Activated CD8-positive, alpha-beta T cell treated with anti-CD3 and anti-CD28 coated beads for 36 hours (primary cell): ENCODE data around the gene ZMYND8. TPM values are rescaled to one million over a fixed set of nuclear protein-coding genes. Genes with fewer than 3 reads are reported as not detected.
"Not testable (repeated sequence)": the region's sequence is repeated elsewhere in the genome, so short reads cannot be mapped to it uniquely, and the experiment has no call there.

Experiments used
- ATAC-seq: fragments of 200-7000 bp; cut with Tn5 transposase; one replicate; pipeline ENCODE4 v1.10.0; 2021; ENCODE audit warnings: mild to moderate bottlenecking, moderate library complexity
- CTCF ChIA-PET: fragments of 350-600 bp; sonication (Branson Sonifier 250); formaldehyde crosslinking; loops from one replicate; lab custom pipeline; 2021; ENCODE audit warnings: antibody characterized with exemption; lab: Charles Lee
- POLR2A ChIA-PET: fragments of 350-600 bp; sonication (Branson Sonifier 250); formaldehyde crosslinking; loops from one replicate; lab custom pipeline; 2021; ENCODE audit warnings: antibody characterized with exemption; lab: Charles Lee
- DNase-seq: peaks from one replicate; pipeline ENCODE4 v3.0.0-alpha.2; 2020
- H3K27ac Mint-ChIP-seq: one replicate; pipeline ENCODE4 v1.8.0; 2021; ENCODE audit warnings: mild to moderate bottlenecking, mixed read lengths
- H3K27me3 Mint-ChIP-seq: one replicate; pipeline ENCODE4 v1.8.0; 2021; ENCODE audit warnings: mixed read lengths
- H3K36me3 Mint-ChIP-seq: one replicate; pipeline ENCODE4 v1.8.0; 2021; ENCODE audit warnings: low read depth, mixed read lengths
- H3K4me1 Mint-ChIP-seq: one replicate; pipeline ENCODE4 v1.8.0; 2021; ENCODE audit warnings: low read depth, mixed read lengths
- H3K4me3 Mint-ChIP-seq: one replicate; pipeline ENCODE4 v1.8.0; 2021; ENCODE audit warnings: mild to moderate bottlenecking, moderate library complexity, mixed read lengths
- H3K9me3 Mint-ChIP-seq: one replicate; pipeline ENCODE4 v1.8.0; 2021; ENCODE audit warnings: mixed read lengths
- CTCF ChIP-seq: fragments of 200-600 bp; IDR thresholded peaks from one replicate; pipeline ENCODE4 v1.8.0; 2022; ENCODE audit warnings: antibody characterized with exemption, mild to moderate bottlenecking
- intact Hi-C: fragments of 100-400 bp; cut with micrococcal nuclease; formaldehyde crosslinking; loops from one replicate; pipeline ENCODE4 v1.10.0; 2022
- total RNA-seq, 2 experiments: library from RNA; stranded (reverse); gene quantifications; one replicate each; pipeline ENCODE4 v1.2.3, GENCODE V29; 2021

Gene ZMYND8
- total RNA-seq, 2 experiments from 2014 or later: 31.9 to 33.4 TPM

DNA sequence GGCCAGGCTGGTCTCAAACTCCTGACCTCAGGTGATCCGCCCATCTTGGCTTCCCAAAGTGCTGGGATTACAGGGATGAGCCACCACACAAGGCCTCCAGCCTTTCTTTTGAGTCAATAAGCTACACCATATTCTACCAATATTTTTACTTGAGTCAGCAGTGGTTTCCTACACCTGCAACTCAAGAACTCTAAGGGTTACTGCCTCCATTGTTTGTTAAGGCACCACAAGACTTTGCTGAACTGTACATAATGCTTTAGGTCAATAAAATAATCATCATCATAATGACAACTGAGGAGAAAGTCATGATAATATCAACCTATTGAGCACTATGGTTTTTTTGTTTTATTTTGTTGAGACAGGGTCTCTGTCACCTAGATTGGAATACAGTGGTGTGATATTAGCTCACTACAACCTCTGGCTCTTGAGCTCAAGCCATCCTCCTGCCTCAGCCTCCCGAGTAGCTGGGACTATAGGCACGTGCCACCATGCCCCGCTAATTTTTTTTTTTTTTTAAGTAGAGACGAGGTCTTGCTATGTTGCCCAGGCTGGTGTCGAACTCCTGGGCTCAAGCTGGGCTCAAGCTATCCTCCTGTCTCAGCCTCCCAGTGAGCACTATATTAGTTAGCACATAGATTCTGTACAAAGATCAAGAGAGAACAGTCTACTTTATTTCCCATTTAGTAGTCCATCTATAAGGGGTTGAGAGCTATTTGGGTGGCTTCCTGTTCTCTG lies 34.9 kb upstream of the ZMYND8 start:
- ATAC-seq (peak; percentile 10), DNase-seq (no peak)
- Mint-ChIP-seq H3K4me3 (no peak overlapping the region), H3K9me3 (peaks cover 10% of the 10 kb centered on the region), H3K36me3 (no peaks in the 10 kb centered on the region), H3K27me3 (no peaks in the 10 kb centered on the region), H3K4me1 (peaks cover 17% of the 10 kb centered on the region), H3K27ac (peak overlapping the region; percentile 65)
- no peak for TF ChIP-seq CTCF
- intact Hi-C loops: no loop called here
- POLR2A ChIA-PET: interaction anchor here (1.1 kb wide), 1 partner anchor 30 kb away, joined by 4 read pairs; no protein-coding TSS in a partner anchor
- CTCF ChIA-PET: interaction anchor here (0.6 to 9.4 kb wide), 7 partner anchors 8 to 272 kb away, joined by 3 to 60 read pairs (median 3); no protein-coding TSS in a partner anchor

DNA sequence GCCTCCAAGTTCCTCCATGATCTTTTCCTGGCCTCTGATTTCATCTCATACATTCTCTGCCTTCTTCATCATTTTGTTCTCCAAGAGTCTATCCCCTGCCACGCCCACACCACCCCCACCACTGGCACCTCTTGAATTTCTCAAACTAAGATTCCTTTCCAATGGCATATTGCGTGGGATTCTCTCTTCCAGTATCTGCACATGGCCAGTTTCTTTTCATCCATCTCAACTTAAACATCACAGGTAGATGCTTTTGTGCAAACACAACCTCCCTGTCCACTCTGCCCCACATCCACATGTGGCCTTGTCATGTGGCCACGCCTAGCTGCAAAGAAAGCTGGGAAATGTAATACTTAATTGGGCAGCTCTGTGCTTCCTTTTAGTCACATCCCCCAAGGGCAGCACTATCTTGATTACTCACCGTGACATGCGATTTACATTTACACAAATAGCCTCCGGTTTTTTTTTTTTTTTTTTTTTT lies 33.4 kb upstream of the ZMYND8 start:
- intact Hi-C loops: no loop called here
- Mint-ChIP-seq H3K27me3 (no peaks in the 10 kb centered on the region), H3K27ac (no peak overlapping the region), H3K4me3 (no peak overlapping the region), H3K4me1 (peaks cover 17% of the 10 kb centered on the region), H3K9me3 (peaks cover 10% of the 10 kb centered on the region), H3K36me3 (no peaks in the 10 kb centered on the region)
- DNase-seq (no peak), ATAC-seq (no peak)
- CTCF ChIA-PET: interaction anchor here (0.6 kb wide), 1 partner anchor 113 kb away, joined by 3 read pairs; no protein-coding TSS in a partner anchor
- no peak for TF ChIP-seq CTCF
- POLR2A ChIA-PET: no interaction called here

GRCh38 chr20:47385968-47386367 lies 29.5 kb upstream of the ZMYND8 start:
- H3K27me3 Mint-ChIP-seq, ATAC-seq, DNase-seq, H3K27ac Mint-ChIP-seq, H3K4me3 Mint-ChIP-seq, H3K9me3 Mint-ChIP-seq, intact Hi-C loops, H3K36me3 Mint-ChIP-seq: not testable (repeated sequence)
- ChIA-PET CTCF (interaction anchor here (6.8 to 11.3 kb wide), 2 partner anchors 32 to 109 kb away, joined by 151 to 620 read pairs; partner anchors contain the start of gene ZMYND8), POLR2A (interaction anchor here (4.4 kb wide), 1 partner anchor 113 kb away, joined by 51 read pairs; no protein-coding TSS in a partner anchor)
- peaks cover 21% of the 10 kb centered on the region for H3K4me1 Mint-ChIP-seq

DNA sequence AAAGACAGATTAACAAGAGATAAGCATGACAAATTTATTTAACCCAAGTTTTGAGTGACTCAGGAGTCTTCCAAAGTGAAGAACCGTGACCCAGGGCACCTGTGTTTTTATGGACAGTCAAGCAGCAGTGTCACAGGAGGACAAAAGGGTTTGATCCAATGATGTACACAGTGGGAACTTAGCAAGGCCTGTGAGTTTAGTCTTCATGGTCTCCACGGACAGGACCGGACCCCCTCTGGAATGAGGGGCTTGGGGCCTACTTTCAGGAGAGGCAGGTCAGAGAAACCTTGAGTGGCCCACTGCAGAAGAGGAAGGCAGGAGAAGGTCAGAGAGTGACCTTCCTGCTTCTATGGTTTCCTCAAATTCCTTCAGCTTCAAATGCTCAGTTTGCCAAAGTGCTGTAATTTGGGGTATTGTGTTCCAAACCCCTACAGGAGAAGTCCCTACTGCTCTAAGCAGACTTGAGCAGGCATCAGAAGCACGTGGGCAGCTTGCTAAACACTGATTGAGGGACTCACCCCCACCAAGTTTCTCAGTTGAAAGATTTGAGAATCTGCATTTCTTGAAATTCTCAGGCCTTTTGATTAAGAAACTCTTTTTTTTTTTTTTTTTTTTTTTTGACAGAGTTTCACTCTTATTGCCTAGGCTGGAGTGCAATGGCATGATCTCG lies 26.4 kb upstream of the ZMYND8 start:
- ChIA-PET CTCF (interaction anchor here (0.9 to 11.3 kb wide), 48 partner anchors 10 to 237 kb away, joined by 3 to 620 read pairs (median 10); partner anchors contain the start of genes NCOA3 and ZMYND8), POLR2A (interaction anchor here (1.1 to 4.4 kb wide), 3 partner anchors 48 to 129 kb away, joined by 3 to 51 read pairs (median 3); no protein-coding TSS in a partner anchor)
- Mint-ChIP-seq H3K4me1 (peaks cover 27% of the 10 kb centered on the region), H3K27me3 (no peaks in the 10 kb centered on the region), H3K9me3 (no peaks in the 10 kb centered on the region), H3K36me3 (no peaks in the 10 kb centered on the region), H3K4me3 (no peak overlapping the region), H3K27ac (no peak overlapping the region)
- ATAC-seq: no peak
- intact Hi-C loops: loop anchor here (5.0 kb wide), 1 partner anchor 186 kb away; no protein-coding TSS in a partner anchor
- peak; percentile 24 for DNase-seq
- TF ChIP-seq CTCF: no peak

- H3K27ac Mint-ChIP-seq: peak overlapping the region; percentile 72
- POLR2A ChIA-PET: interaction anchor here (1.0 to 2.1 kb wide), 2 partner anchors 24 to 178 kb away, joined by 3 to 7 read pairs; partner anchors contain the start of gene ZMYND8
- intact Hi-C loops: loop anchor here (5.0 kb wide), 1 partner anchor 183 kb away; no protein-coding TSS in a partner anchor
Measured at GRCh38 chr20:47380481-47380880, 24.0 kb upstream of the ZMYND8 start.

More at GRCh38 chr20:47380481-47380880, 24.0 kb upstream of the ZMYND8 start:
- CTCF ChIA-PET: interaction anchor here (1.5 to 11.3 kb wide), 5 partner anchors 27 to 283 kb away, joined by 6 to 620 read pairs (median 151); partner anchors contain the start of gene ZMYND8
- no peaks in the 10 kb centered on the region for H3K36me3 Mint-ChIP-seq
- H3K4me3 Mint-ChIP-seq: no peak overlapping the region
- H3K4me1 Mint-ChIP-seq: peaks cover 27% of the 10 kb centered on the region
- no peaks in the 10 kb centered on the region for H3K27me3 Mint-ChIP-seq
- TF ChIP-seq CTCF: no peak
- peak; percentile 83 for ATAC-seq
- peak; percentile 60 for DNase-seq
- H3K9me3 Mint-ChIP-seq: no peaks in the 10 kb centered on the region
